ENCODE measurements around the gene GPR75. TPM values are rescaled to one million over a fixed set of nuclear protein-coding genes. Genes with fewer than 3 reads are reported as not detected.

Gene GPR75
- total RNA-seq, 1 donor from 2014 or later: 2.5 TPM

- no peak for DNase-seq (ENCODE audit: low spot score)
Measured at GRCh38 chr2:53811601-53812000, 48.2 kb downstream of the GPR75 start.

Small RNA genes lying within 50 kb of the gene (microRNA-seq; reads per million reads assigned to microRNA genes)
- gene MIR3682 (ENCODE audit: borderline number of aligned reads): not detected

Other genes with a start within 250 kb of the GPR75 start
- gene CHAC2, start 92.2 kb downstream of the GPR75 start, total RNA-seq: 7.1 TPM
- 7.5 TPM for gene ASB3, start 73.0 kb downstream of the GPR75 start, total RNA-seq
- gene ERLEC1, start 72.9 kb downstream of the GPR75 start, total RNA-seq: 34.2 TPM
- gene PSME4, start 111.0 kb upstream of the GPR75 start, total RNA-seq: 57.2 TPM